ENCODE measurements around the gene CACNA1G. TPM values are rescaled to one million over a fixed set of nuclear protein-coding genes. Genes with fewer than 3 reads are reported as not detected.

CACNA1G gene
- total RNA-seq, 4 donors from 2014 or later = under 0.01 to 28.9 (median 6.0) TPM

- Histone ChIP-seq H3K27ac (no peak overlapping the region), H3K9me3 (no peaks in the 10 kb centered on the region), H3K36me3 (no peaks in the 10 kb centered on the region), H3K4me1 (no peaks in the 10 kb centered on the region), H3K27me3 (no peaks in the 10 kb centered on the region), H3K4me3 (no peak overlapping the region)
- TF ChIP-seq POLR2A (IDR thresholded peaks at IDR 0.05) = no peak
- TF ChIP-seq CTCF (IDR thresholded peaks at IDR 0.05) = no peak
- intact Hi-C loops (cut with DNase I; ENCODE audit: low total_unique reads) = no loop called here
- DNase-seq = no peak
These were observed 59.0 kb downstream of the CACNA1G start for GRCh38 chr17:50619489-50619888.

DNA sequence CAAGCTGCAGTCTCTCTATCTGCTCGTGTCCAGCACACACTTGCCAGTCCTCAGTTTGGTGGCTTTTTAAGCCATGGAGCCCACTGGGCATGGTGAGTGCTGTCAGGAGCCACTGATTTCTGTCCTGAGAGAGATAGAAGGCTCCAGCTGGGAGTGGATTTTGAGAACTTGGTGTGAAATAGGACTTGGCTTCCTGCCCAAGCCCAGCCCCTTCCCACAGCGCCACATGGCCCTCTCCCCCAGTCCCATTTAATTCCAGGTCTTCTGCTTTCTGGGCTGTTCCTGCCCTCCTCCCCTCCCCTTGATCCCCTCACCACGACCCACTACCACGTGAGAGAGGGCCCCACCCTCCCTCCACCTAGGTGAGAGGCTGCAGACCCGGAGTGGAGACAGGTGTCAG, 59.7 kb downstream of the CACNA1G start:
- TF ChIP-seq POLR2A (IDR thresholded peaks at IDR 0.05) (no peak), CTCF (IDR thresholded peaks at IDR 0.05) (no peak)
- H3K27ac ChIP-seq = no peak overlapping the region
- no peaks in the 10 kb centered on the region for H3K9me3 ChIP-seq
- H3K36me3 ChIP-seq = no peaks in the 10 kb centered on the region
- no peak overlapping the region for H3K4me3 ChIP-seq
- H3K27me3 ChIP-seq = no peaks in the 10 kb centered on the region
- no peak for DNase-seq
- no peaks in the 10 kb centered on the region for H3K4me1 ChIP-seq
- intact Hi-C loops (cut with DNase I; ENCODE audit: low total_unique reads) = no loop called here

GRCh38 chr17:50620858-50621257, 60.3 kb downstream of the CACNA1G start:
- H3K4me1 ChIP-seq = no peaks in the 10 kb centered on the region
- no peak for DNase-seq
- intact Hi-C loops (cut with DNase I; ENCODE audit: low total_unique reads) = no loop called here
- H3K9me3 ChIP-seq = no peaks in the 10 kb centered on the region
- no peak overlapping the region for H3K27ac ChIP-seq
- no peak for TF ChIP-seq CTCF (IDR thresholded peaks at IDR 0.05)
- no peak for TF ChIP-seq POLR2A (IDR thresholded peaks at IDR 0.05)
- no peaks in the 10 kb centered on the region for H3K27me3 ChIP-seq
- H3K36me3 ChIP-seq = no peaks in the 10 kb centered on the region
- H3K4me3 ChIP-seq = no peak overlapping the region

DNA sequence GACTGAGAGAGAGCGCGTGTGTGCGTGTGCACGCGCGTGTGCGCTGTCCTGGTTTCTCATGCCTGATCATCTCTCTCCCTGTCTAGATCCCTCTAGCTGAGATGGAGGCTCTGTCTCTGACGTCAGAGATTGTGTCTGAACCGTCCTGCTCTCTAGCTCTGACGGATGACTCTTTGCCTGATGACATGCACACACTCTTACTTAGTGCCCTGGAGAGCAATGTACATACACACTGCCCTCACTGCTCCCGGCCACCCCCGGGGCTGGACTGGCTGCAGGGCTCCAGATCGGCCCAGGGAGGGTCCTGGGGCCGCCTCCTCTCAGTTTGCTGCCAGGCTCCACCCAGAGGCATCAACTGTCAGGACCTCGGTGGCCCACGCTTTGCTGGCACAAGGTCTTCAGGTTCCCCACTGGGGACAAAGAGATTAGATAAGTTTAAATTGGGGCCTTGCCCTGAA, 61.1 kb downstream of the CACNA1G start:
- Histone ChIP-seq H3K4me3 (no peak overlapping the region), H3K4me1 (no peaks in the 10 kb centered on the region), H3K9me3 (no peaks in the 10 kb centered on the region), H3K36me3 (no peaks in the 10 kb centered on the region), H3K27ac (no peak overlapping the region), H3K27me3 (no peaks in the 10 kb centered on the region)
- TF ChIP-seq CTCF (IDR thresholded peaks at IDR 0.05) = no peak
- TF ChIP-seq POLR2A (IDR thresholded peaks at IDR 0.05) = no peak
- intact Hi-C loops (cut with DNase I; ENCODE audit: low total_unique reads) = no loop called here
- no peak for DNase-seq

- H3K27me3 ChIP-seq = no peaks in the 10 kb centered on the region
- intact Hi-C loops (cut with DNase I; ENCODE audit: low total_unique reads) = no loop called here
These were observed 63.9 kb downstream of the CACNA1G start for GRCh38 chr17:50624321-50624934.

More at GRCh38 chr17:50624321-50624934, 63.9 kb downstream of the CACNA1G start:
- H3K9me3 ChIP-seq = no peaks in the 10 kb centered on the region
- no peak for TF ChIP-seq POLR2A (IDR thresholded peaks at IDR 0.05)
- no peak for TF ChIP-seq CTCF (IDR thresholded peaks at IDR 0.05)
- H3K36me3 ChIP-seq = no peaks in the 10 kb centered on the region
- DNase-seq = no peak
- no peaks in the 10 kb centered on the region for H3K4me1 ChIP-seq
- H3K4me3 ChIP-seq = no peak overlapping the region
- H3K27ac ChIP-seq = no peak overlapping the region
